Stomach (tissue), 9 donors: ENCODE results near the gene NPEPPS. TPM values are rescaled to one million over a fixed set of nuclear protein-coding genes. Genes with fewer than 3 reads are reported as not detected.

ENCODE experiments used
- DNase-seq, 2 donors: peaks; one replicate each; pipeline versions ENCODE4 v3.0.0 to v3.0.0-alpha.2; 2013 to 2019
- H3K27ac ChIP-seq, 5 donors: fragments of 200-600 bp in 4 of 5; sonication (generic) in 4 of 5; one replicate each; pipeline ENCODE4 v1.5.1; 2013 to 2019; ENCODE audit warnings: mild to moderate bottlenecking in 1 of 5, moderate library complexity in 1 of 5
- H3K27me3 ChIP-seq, 3 donors: fragments of 200-600 bp; sonication (generic); one replicate each; pipeline ENCODE4 v1.5.1; 2017 to 2019; ENCODE audit warnings: mixed run types in 1 of 3
- H3K36me3 ChIP-seq, 4 donors: fragments of 200-600 bp; sonication (generic); 1 replicate in 3 of 4; 2 replicates in 1 of 4; pipeline ENCODE4 v1.5.1; 2016 to 2019
- H3K4me1 ChIP-seq, 4 donors: fragments of 200-600 bp; sonication (generic); one replicate each; pipeline ENCODE4 v1.5.1; 2016 to 2019
- H3K4me3 ChIP-seq, 4 donors: fragments of 200-600 bp; sonication (generic) in 3 of 4; one replicate each; pipeline ENCODE4 v1.5.1; 2016 to 2019; ENCODE audit warnings: mild to moderate bottlenecking in 1 of 4
- H3K9me3 ChIP-seq, 4 donors: fragments of 200-600 bp; sonication (generic); one replicate each; pipeline ENCODE4 v1.5.1; 2016 to 2019
- EP300 ChIP-seq: sonication (generic); formaldehyde crosslinking; IDR thresholded peaks from one replicate; pipeline ENCODE4 v1.6.1; 2017; ENCODE audit warnings: antibody characterized with exemption
- POLR2A ChIP-seq, 4 donors: fragments of 450-650 bp; IDR thresholded peaks; one replicate each; pipeline ENCODE4 v1.6.1; 2016; ENCODE audit warnings: antibody characterized with exemption in 4 of 4, control low read depth in 2 of 4, mild to moderate bottlenecking in 1 of 4, moderate library complexity in 1 of 4
- POLR2AphosphoS5 ChIP-seq, 3 donors: sonication (generic); formaldehyde crosslinking; IDR thresholded peaks; one replicate each; pipeline ENCODE4 v1.6.1; 2016; ENCODE audit warnings: antibody characterized with exemption in 3 of 3
- WGBS, 5 donors: extraction: QIAGEN DNeasy Blood & Tissue Kit in 3 of 5; methylation state at CpG; one replicate each; pipeline versions ENCODE4 v1.1.5 to v1.1.7; 2013 to 2018; 5-methylcytosine and 5-hydroxymethylcytosine counted together
- intact Hi-C: fragments of 100-400 bp; cut with DNase I; formaldehyde crosslinking; loops from one replicate; pipeline ENCODE4 v1.15.1; 2023; ENCODE audit warnings: low total_unique reads
- polyA plus RNA-seq, 3 donors: library from polyadenylated mRNA; stranded (reverse); fragments of 200-250 nt; gene quantifications; one replicate each; pipeline ENCODE4 v1.2.3, GENCODE V29; 2013
- total RNA-seq, 5 donors: library from RNA; depleted of rRNA; stranded (reverse); fragments of >200 nt; gene quantifications; one replicate each; pipeline versions ENCODE4 v1.1.0 to v1.2.3, GENCODE V29; 2014 to 2016
- TF ChIP-seq, protein P1 (sequence below), 7 experiments: fragments of 450-650 bp in 4 of 7; fragments of 200-600 bp in 3 of 7; sonication (generic) in 3 of 7; IDR thresholded peaks; one replicate each; pipeline ENCODE4 v1.5.1; 2016 to 2019; ENCODE audit warnings: antibody characterized with exemption in 7 of 7, control low read depth in 2 of 7, mild to moderate bottlenecking in 1 of 7
- donor health status: healthy with polysubstance abuse.
- donor health status: Bipolar disorder and iron deficiency.
- donor health status: healthy.

The NPEPPS gene
- total and polyA plus RNA-seq, 8 donors, result 19.9 to 243 (median 124) TPM

DNA sequence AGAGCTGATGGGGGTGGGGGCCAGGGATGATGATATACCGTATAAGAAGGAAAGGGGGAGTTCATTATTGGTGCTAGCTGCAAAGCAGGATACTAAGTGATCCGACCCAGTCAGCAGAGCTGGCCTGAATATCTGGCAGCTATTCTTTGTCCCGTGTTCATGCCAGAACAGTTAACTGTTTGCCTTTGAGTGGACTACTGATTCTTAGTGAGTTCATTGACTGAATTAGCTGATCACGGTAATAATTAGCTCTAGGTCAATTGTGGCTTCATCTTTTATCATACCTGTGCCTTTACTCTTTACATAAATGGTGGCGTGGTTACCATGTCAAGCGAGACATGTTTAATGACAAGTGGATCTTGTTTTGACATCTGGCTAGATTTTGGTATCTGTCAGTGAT, 124.1 kb downstream of the NPEPPS start:
- peaks cover 36 to 77% (median 54%) of the 10 kb centered on the region in 4 donors for H3K4me1 ChIP-seq
- H3K36me3 ChIP-seq, result peaks cover 60 to 84% (median 79%) of the 10 kb centered on the region in 4 donors
- peak in 1 of 2 donors; percentile 44 for DNase-seq

DNA sequence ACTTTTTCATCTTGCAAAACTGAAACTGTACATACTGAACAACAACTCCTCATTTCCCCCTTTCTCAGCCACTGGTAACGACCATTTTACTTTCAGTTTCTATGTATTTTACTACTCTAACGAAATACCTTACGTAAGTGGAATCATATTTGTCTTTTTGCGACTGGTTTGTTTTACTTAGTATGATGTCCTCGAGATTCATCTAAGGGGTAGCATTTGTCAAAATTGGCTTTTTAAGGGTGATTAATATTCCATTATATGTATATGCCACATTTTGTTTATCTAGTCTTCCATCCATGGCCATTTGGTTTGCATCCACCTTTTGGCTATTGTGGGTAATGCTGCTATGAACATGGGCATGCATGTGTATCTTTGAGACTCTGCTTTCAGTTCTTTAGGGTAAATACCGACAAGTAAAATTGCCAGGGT, 129.2 kb downstream of the NPEPPS start:
- H3K27me3 ChIP-seq, result no peaks in the 10 kb centered on the region
- WGBS, 5 donors, result 49 to 59% (median 55%) methylated on average over 6 of the region's 6 CpGs
- peaks cover 6 to 47% (median 19%) of the 10 kb centered on the region in 4 donors for H3K4me1 ChIP-seq
- TF ChIP-seq EP300, result no peak
- TF ChIP-seq POLR2A (IDR thresholded peaks at IDR 0.05), result no peak
- no peak for TF ChIP-seq POLR2AphosphoS5 (IDR thresholded peaks at IDR 0.05)
- TF ChIP-seq, protein P1, sequence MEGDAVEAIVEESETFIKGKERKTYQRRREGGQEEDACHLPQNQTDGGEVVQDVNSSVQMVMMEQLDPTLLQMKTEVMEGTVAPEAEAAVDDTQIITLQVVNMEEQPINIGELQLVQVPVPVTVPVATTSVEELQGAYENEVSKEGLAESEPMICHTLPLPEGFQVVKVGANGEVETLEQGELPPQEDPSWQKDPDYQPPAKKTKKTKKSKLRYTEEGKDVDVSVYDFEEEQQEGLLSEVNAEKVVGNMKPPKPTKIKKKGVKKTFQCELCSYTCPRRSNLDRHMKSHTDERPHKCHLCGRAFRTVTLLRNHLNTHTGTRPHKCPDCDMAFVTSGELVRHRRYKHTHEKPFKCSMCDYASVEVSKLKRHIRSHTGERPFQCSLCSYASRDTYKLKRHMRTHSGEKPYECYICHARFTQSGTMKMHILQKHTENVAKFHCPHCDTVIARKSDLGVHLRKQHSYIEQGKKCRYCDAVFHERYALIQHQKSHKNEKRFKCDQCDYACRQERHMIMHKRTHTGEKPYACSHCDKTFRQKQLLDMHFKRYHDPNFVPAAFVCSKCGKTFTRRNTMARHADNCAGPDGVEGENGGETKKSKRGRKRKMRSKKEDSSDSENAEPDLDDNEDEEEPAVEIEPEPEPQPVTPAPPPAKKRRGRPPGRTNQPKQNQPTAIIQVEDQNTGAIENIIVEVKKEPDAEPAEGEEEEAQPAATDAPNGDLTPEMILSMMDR (IDR thresholded peaks at IDR 0.05), result no peak
- peak overlapping the region in 4 of 5 donors; percentile 22 to 77 (median 37) for H3K27ac ChIP-seq
- DNase-seq, result peak in 1 of 2 donors; percentile 35
- H3K36me3 ChIP-seq, result peaks cover 88 to 100% (median 99%) of the 10 kb centered on the region in 4 donors
- H3K9me3 ChIP-seq, result no peaks in the 10 kb centered on the region
- intact Hi-C loops, result no loop called here
- H3K4me3 ChIP-seq, result peak overlapping the region in 2 of 4 donors; percentile 4 to 7

More for the DNA sequence above, 124.1 kb downstream of the NPEPPS start:
- Histone ChIP-seq H3K4me3 (peak overlapping the region in 2 of 4 donors; percentile 5 to 10), H3K27ac (no peak overlapping the region), H3K27me3 (no peaks in the 10 kb centered on the region), H3K9me3 (no peaks in the 10 kb centered on the region)
- TF ChIP-seq POLR2AphosphoS5 (IDR thresholded peaks at IDR 0.05), result no peak
- TF ChIP-seq EP300, result no peak
- no peak for TF ChIP-seq POLR2A (IDR thresholded peaks at IDR 0.05)
- TF ChIP-seq, protein P1 (IDR thresholded peaks at IDR 0.05), result no peak
- intact Hi-C loops, result no loop called here
- WGBS, 5 donors, result 27 to 39% (median 35%) methylated on average over 6 of the region's 6 CpGs

DNA sequence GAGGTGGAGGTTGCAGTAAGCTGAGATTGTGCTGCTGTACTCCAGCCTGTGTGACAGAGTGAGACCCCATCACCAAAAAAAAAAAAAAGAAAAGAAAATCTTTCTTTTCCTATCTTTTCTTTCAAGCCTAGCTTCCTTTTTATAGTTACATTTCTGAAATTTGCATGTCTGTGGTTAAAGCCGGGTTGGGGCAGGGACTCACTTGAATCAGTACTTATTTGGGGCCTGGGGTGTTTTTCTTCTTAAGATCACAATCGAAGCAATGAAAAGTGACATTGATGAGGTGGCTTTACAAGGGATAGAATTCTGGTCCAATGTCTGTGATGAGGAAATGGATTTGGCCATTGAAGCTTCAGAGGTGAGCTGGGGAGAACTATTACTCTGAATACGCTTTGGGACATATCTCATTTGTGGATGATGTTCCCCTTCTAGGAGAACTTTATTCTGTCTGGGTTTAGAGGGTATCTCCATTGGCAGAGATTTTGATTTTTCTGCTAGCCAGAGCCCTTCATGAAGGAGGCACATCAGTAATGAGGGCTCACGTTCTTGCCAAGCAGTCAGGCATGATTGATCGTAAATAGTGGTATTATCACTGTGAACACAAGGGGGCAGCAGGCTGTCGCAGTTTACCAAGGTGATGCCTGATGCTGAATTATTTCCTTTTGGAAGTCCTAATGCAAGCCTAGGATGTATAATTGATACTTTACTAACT, 133.2 kb downstream of the NPEPPS start:
- peak overlapping the region in 1 of 5 donors; percentile 15 for H3K27ac ChIP-seq
- no peaks in the 10 kb centered on the region for H3K27me3 ChIP-seq
- H3K9me3 ChIP-seq, result no peaks in the 10 kb centered on the region
- TF ChIP-seq, protein P1 (IDR thresholded peaks at IDR 0.05), result peak in 5 of 7 experiments; percentile 52 to 65 (median 57)
- peak in 1 of 3 donors; percentile 57 for TF ChIP-seq POLR2AphosphoS5 (IDR thresholded peaks at IDR 0.05)
- TF ChIP-seq POLR2A (IDR thresholded peaks at IDR 0.05), result no peak
- TF ChIP-seq EP300, result no peak
- peaks cover 91 to 99% (median 97%) of the 10 kb centered on the region in 4 donors for H3K36me3 ChIP-seq
- WGBS, 5 donors, result 38 to 46% (median 41%) methylated on average over 6 of the region's 6 CpGs
- peak; percentile 65 to 85 for DNase-seq
- no peak overlapping the region for H3K4me3 ChIP-seq
- intact Hi-C loops, result no loop called here
- peaks cover 4 to 33% (median 11%) of the 10 kb centered on the region in 4 donors for H3K4me1 ChIP-seq

DNA sequence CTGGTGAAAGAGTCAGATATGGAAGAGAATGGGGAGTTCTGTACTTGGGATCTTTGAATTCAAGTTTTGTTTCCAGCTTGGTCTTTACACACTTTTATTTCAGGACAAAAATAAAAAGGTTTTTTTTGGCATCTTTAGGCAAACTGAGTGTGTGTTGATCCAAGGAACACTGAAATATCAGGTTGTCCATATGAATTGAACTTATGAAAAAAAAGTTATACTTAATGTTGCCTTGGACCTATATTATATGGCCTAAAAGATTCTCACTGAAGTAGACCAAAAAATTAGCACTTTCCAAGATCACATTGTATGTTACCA, 133.7 kb downstream of the NPEPPS start:
- intact Hi-C loops, result no loop called here
- Histone ChIP-seq H3K36me3 (peaks cover 91 to 99% (median 97%) of the 10 kb centered on the region in 4 donors), H3K4me3 (no peak overlapping the region), H3K27ac (peak overlapping the region in 1 of 5 donors; percentile 55), H3K9me3 (no peaks in the 10 kb centered on the region), H3K27me3 (no peaks in the 10 kb centered on the region), H3K4me1 (peaks cover 2 to 32% (median 7%) of the 10 kb centered on the region in 4 donors)
- TF ChIP-seq POLR2A (IDR thresholded peaks at IDR 0.05) (no peak), EP300 (no peak), POLR2AphosphoS5 (IDR thresholded peaks at IDR 0.05) (no peak)
- TF ChIP-seq, protein P1 (IDR thresholded peaks at IDR 0.05), result no peak
- no peak for DNase-seq
